Activated CD4-positive, CD25-positive, alpha-beta regulatory T cell treated with anti-CD3 and anti-CD28 coated beads, Interleukin-2, amount 50 U/mL, for 72 hours (primary cell): ENCODE data around the gene CCDC152.
"Not testable (repeated sequence)": the region's sequence is repeated elsewhere in the genome, so short reads cannot be mapped to it uniquely, and the experiment has no call there.

Source experiments
- DNase-seq: peaks from one replicate; pipeline ENCODE4 v3.0.0; 2021

The CCDC152 gene

DNA sequence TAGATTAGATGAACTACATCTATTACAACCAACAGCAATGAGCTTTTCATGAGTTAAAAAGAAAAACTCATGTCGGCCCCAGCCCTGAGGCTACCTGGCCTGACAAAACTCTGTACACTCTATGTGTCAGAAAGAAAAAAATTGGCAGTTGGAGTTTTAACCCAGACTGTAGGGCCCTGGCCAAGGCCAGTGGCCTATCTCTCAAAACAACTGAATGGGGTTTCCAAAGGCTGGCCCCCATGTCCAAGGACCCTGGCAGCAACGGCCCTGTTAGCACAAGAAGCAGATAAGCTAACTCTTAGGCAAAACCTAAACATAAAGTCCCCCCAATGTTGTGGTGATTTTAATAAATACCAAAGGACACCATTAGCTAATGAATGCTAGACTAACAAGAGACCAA is 59.9 kb downstream of the CCDC152 start:
- DNase-seq = not testable (repeated sequence)

DNA sequence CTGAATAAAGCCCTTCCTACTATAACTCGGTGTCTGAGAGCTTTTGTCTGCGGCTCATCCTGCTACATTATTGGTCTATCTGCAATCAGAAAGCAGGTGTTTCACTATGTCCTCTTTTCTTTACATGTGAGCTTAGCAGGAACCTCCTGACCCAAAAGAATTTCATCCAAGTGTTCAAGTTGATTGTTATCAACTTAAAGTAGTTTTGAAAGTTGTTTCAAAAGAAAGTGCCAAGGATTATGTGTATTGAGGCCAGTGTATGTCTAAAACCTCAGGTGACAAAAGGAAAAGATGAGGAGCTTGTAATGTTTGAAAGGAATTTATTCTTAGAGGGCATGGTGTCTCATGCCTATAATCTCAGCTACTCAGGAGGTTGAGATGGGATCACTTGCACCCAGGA is 63.1 kb downstream of the CCDC152 start:
- no peak for DNase-seq

DNA sequence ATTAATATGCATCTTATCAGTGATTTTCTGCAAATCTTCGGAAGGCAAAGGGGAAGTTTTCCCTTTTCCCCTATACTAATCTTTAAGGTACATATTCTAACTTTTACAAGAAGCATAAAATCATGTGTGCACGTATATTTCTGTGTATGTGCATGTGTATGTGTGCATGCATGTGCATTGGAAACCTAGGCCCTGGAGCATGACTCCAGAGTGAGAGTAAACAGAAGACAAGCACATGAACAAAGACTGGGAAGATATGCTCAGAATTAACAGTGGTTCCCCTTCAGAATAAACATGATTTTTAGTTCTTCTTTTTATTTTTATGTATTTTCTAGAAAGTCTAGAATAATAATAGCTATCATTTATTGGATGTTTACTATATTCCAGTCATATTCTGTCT is 65.9 kb downstream of the CCDC152 start:
- no peak for DNase-seq

DNA sequence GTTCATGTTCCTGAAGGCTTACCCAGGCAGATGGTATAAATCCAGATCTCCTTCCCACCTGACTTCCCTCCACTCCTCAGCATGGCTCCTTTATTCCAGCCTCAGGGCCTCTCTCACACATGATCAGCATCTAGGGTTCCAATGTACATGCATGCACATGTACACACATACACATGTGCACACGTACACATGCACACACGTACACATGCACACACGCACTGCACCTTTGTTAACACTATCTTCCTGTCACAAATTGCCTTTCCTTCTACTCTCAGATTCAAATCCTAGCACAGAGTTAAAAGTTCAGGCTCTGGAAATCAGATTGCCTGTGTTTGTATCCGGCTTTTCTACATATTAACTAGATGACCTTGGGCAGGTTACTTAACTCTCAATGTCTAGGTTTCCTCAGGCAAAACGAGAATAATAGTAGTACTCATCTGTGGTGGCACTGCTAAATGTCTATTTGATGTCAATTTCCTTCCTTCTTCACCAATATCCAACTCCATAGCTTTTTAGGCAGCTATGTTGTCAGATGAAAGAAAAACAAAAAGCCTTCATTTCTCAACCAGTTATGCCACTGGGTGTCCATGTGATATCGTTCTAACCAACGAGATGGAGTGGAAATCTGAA is 67.8 kb downstream of the CCDC152 start:
- no peak for DNase-seq

DNA sequence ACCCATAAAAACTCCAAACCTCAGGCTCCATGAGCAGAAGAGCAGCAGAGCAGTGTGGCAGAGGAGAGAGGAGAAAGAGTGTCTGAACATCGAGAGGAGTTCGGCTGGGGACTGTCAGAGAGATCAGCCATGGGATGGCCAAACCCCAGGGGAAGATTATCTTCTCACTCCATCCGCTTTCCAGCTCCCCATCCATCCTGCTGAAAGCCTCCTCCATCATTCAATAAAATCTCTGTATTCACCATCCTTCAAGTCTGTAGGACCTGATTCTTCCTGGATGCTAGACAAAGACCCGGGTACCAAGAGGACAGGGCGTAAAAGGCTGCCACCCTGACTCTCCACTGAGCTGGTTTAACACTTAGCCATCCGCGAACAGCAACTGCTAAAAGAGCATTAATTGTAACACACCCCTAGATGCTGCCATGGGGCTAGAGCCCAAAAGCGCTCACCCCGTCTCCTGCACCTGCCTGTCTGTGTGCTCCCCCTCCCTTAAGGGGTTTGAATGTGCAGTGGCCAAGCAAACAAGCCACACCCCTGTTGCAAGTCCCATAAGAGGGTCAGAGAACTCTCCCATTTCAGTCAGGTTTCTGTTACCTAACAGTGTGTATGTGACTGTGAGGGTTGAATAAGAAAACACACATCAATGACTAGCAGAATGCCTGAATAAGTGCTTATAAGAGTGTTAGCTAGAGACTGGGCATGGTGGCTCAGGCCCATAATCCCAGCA is 69.0 kb downstream of the CCDC152 start:
- DNase-seq = no peak

DNA sequence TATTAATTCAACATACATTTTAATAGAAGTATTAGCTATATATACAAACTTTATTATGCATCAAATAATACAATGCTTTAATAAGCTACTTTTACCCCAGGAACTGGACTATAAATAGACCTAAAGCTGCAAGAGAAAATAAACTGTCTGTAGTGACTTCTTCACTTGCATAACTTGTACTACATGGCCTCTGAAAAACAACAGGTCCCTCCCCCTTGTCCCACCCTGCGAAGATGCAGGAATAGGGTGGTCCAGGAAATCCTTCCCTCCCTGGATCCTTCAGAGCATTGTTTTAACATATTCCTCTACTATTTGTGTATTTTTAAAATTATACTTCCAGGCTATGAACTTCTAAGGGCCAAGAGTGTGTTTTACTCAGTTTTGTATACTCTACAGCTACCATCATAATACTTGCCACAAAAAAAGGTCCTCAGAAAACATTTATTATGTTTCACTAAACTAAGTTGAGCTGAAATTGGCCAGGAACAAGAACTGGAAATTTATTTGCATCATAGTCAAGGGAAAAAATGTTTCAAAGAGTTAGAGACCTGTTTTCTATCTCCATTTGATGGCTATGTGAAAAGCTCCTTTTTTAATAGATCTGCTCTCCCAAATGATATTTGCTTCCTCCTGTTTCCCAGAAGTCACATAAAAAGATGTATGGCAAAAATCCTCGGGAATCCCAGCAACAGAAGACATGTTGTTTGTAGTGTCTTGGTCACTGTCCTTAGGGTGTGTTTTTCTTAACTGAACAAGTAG is 70.3 kb downstream of the CCDC152 start:
- no peak for DNase-seq

DNA sequence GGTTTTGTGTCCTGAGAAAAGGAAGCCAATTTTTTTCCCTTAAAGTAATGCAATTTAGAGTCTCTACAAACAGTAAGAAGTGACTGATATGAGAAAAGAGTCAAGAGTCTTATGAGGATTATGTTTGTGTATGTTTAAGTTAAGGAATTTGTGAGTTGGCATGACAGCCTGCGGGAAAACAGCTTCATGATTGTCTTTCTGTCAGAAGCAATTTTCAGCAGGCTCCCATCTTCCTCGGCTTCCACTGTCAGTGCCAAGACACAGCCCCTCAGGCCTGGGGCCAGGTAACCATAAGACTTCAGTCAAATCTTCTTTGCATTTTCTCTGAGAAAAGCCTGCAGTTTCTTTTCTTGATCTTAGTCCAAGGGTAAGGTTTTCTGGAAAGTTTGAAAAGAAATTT is 72.1 kb downstream of the CCDC152 start:
- no peak for DNase-seq

DNA sequence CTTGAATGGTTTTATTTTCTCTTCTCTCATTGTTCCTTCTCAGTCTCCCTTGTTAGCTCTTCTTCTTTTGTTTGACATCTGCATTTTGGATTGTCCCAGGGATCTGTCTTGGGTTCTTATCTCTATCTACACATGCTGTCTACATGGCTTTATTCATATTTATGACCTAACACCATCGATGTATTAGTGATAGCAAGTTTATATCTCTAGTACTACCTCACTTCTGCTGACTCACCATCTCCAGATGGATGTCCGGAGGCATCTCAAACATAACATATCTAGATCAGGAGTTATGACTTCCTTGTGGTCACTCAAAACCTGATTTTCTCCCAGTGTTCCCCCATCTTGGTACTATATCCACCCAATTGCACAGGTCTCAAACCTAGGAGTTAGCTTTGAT is 74.3 kb downstream of the CCDC152 start:
- no peak for DNase-seq

DNA sequence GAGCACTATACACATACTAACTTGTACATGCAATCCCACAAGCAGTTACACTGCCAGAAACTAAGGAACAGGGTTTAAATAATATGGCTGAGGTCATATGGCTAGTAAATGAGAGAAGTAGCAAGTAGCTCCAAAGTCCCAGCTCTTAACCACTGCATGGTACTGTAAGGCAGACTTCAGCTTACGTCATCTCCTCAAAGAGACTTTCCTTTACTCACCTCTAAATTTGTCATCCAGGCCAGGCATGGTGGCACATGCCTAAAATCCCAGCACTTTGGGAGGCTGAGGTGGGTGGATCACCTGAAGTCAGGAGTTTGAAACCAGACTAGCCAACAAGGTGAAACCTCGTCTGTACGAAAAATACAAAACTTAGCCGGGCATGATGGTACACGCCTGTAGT is 75.4 kb downstream of the CCDC152 start:
- DNase-seq = no peak

DNA sequence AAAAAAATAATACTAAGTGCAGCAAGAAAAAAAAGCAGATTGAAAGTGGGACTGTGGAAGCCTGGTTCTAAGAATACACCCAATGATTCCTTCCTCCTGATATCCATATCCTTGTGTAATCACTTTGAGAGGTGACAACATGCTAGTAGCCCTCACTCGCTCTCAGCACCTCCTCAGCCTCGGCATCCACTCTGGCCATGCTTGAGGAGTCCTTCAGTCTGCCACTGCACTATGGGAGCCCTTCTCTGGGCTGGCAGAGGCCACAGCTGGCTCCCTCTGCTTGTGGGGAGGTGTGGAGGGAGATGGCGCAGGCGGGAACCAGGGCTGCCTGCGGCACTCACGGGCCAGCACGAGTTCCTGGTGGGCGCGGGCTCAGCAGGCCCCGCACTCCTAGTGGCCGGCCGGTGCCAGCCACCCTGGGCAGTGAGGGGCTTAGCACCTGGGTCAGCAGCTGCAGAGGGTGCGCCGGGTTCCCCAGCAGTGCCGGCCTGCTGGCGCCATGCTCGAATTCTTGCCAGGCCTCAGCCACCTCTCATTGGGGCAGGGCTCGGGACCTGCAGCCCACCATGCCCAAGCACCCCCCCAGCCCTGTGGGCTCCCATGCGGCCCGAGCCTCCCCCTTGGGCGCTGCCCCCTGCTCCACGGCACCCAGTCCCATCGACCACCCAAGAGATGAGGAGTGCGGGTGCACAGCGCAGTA is 79.6 kb downstream of the CCDC152 start:
- no peak for DNase-seq

DNA sequence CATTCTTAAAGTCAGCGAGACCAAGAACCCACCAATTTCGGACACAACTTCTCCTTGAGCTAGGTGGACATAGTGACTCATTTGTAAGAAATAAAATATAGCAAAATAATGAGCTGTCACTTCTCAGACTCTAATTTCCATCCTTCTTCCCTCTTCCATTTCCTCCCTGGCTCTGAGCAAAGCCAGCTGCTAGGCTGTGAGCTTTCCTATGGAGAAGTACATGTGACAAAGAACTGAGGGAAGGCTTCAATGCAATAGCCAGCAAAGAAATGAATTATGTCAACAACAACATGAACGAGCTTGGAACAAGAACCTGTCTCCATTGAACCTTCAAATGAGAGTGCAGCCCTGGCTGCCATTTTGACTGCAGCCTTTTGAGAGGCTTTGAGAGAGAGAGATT is 81.0 kb downstream of the CCDC152 start:
- DNase-seq = no peak

DNA sequence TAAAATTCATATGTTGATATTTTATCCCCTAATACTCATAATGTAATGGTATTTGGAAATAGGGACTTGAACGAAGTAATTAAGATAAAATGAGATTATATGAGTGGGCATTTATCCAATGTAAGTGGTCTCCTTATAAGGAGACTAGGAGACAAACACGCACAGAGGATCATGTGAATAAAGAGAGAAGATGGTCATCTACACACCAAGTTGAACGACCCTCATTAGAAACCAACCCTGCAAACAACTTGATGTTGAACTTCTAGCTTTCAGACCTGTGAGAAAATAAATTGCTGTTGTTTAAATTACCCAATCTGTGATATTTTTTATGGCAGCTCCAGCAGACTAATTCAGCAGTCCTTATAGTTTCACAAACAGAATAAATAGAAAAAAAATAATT is 82.6 kb downstream of the CCDC152 start:
- DNase-seq = no peak

DNA sequence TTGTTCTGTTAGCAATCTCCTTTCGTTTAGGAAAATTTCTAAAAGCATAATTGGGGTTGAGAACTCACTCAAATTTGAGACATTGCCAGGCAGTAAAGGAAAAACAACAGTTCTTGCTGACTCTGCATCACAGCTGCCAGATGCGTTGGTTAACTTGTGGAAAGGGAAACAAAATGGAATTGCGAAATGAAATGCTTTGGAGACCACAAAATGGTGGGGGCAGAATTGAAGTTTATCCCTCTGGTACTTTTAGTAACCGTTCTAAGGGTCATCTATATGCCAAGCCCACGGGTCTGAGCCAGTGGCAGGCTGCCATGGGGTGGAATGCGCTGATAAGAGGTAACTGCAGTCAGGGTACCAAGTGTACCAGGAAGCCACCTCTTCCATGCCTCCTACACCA is 83.7 kb downstream of the CCDC152 start:
- no peak for DNase-seq

DNA sequence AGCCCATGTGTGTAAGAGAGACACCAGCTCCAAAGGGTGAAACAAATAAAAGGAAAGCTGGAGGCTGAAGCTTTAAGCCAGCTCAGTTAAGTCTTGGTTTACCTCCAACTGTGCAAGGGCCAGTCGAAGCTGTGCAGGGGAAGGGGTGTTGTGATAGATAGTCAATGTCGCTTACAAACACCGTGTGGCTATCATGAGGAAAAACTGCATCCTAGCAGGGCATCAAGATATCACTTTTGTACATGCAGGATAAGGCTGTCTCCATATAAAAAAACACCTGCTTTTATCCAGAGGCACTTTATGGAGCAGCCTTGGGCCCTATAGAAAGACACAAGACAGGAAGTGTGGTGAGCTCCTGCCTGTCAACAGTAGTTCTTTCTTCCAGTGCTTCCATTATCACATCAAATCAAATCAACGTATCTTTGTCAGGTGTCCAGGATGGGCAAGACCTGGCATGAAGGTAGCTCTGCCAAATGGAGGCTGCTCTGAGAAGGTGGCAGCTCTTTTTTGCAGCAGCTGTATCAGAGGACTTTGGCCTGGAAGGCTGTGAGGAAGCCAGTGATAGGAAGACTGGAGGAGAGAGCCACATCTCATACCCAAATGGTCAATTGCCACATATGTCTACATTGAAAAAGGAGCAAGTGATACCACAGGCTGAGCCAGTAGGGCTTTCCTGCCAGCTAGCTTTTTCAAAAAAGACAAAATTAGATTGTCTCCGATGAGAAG is 84.4 kb downstream of the CCDC152 start:
- no peak for DNase-seq

DNA sequence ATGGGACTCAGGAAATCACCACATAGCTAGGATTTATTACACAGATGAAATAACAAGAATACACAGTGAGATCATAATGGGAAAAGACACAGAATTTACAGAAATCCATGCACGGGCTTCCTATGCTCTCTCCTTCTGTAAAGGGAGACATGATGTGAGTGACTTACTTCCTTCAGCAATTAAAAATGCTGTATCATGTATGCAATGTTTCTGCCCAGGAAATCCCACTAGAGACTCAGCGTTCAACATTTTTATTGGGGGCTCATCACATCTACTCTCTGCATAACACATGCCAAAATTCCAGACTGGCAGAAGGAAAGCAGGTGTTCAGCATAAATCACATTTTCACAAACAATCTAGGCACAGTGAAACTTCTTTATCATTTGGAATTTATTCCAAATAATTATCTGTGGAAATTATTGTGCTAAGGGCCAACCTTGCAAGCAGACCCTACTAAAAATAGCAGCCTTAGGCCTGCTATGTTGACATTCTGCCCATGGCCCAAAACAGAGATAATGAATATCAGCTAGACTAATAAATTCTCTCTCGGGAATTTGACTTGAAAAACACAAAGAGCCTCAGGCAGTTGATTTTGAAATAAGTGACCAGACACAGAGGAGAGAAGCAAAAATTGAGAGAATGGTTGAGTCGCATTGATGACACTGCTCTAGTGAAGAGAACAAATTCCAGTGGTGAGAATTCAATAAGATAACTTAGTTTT is 86.5 kb downstream of the CCDC152 start:
- DNase-seq = no peak

DNA sequence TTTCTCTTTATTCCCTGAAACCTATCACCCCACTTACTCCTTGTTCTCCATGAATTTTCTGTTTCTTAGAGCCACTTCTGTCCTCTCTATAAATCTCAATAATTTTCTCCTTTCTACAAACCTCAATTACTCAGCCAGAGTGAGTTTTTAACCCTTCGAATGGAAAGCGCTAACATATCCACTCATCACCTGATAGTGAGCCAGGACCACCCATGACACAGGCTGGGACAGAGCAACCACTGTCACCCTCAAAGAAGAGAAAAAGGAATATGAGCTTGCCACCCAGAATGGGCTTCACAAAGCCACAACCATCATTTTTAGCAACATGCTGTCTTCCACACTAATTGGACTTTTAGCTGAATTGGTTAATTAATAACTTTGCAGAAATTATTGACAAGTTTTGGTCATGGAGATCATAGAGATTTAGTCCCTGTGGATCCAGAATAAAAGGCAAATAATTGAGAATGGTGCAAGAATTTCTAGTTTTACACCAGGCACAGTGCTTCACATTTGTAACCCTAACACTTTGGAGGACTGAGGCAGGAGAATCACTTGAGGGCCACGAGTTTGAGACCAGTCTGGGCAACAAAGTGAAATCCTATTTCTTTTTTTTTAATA is 87.2 kb downstream of the CCDC152 start:
- no peak for DNase-seq

DNA sequence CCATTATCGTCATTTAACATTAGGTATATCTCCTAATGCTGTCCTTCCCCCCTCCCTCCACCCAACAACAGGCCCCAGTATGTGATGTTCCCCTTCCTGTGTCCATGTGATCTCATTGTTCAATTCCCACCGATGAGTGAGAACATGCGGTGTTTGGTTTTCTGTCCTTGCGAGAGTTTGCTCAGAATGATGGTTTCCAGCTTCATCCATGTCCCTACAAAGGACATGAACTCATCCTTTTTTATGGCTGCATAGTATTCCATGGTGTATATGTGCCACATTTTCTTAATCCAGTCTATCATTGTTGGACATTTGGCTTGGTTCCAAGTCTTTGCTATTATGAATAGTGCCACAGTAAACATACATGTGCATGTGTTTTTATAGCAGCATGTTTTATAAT is 87.8 kb downstream of the CCDC152 start:
- DNase-seq = not testable (repeated sequence)

DNA sequence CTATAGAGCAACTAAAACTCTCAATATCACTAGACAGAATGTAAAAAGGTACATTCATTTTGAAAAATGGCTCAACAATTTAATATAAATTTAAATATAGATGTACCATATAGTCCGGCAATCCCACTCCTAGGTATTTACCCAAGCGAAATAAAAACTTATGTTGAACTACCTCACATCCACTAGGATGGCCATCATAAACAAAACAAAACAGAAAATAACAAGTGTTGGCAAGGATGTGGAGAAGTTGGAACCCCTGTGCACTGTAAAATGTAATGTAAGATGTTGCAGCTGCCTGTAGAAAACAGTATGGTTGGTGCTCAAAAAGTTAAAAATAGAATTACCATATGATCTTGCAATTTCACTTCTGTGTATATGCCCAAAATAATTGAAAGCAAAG is 91.9 kb downstream of the CCDC152 start:
- DNase-seq = no peak

DNA sequence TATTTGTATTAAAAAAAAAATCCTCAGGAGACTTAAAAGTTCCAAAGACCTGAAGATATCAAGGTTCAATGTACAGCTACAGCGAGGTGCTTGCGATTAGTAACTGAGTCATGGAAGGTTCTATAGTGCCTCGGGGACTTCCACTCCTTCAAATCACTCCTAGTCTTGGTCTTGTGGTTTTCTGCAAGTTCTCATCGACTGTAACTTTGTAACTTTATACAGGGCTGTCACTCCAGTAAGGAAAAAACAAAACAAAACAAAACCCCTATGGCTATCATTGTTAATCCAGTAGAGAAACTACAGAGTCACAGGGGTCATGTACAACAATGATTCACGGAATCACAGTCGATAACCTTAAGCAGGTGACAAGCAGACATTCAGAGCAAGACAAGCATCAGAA is 94.9 kb downstream of the CCDC152 start:
- no peak for DNase-seq
